Measurements from ENCODE around the gene PCNX4. TPM values are rescaled to one million over a fixed set of nuclear protein-coding genes. Genes with fewer than 3 reads are reported as not detected.

Gene PCNX4
- total and polyA plus RNA-seq, 2 experiments from 2014 or later: 39.7 to 129 TPM

GRCh38 chr14:60154671-60155070 lies 62.9 kb downstream of the PCNX4 start:
- no peak for DNase-seq (ENCODE audit: low read depth in 1 of 2, low spot score in 1 of 2)
- TF ChIP-seq, protein P1, sequence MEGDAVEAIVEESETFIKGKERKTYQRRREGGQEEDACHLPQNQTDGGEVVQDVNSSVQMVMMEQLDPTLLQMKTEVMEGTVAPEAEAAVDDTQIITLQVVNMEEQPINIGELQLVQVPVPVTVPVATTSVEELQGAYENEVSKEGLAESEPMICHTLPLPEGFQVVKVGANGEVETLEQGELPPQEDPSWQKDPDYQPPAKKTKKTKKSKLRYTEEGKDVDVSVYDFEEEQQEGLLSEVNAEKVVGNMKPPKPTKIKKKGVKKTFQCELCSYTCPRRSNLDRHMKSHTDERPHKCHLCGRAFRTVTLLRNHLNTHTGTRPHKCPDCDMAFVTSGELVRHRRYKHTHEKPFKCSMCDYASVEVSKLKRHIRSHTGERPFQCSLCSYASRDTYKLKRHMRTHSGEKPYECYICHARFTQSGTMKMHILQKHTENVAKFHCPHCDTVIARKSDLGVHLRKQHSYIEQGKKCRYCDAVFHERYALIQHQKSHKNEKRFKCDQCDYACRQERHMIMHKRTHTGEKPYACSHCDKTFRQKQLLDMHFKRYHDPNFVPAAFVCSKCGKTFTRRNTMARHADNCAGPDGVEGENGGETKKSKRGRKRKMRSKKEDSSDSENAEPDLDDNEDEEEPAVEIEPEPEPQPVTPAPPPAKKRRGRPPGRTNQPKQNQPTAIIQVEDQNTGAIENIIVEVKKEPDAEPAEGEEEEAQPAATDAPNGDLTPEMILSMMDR (IDR thresholded peaks at IDR 0.05; ENCODE audit: low read depth, low read length): no peak
- no peak overlapping the region for H3K27ac ChIP-seq

GRCh38 chr14:60160422-60160821 lies 68.7 kb downstream of the PCNX4 start:
- Histone ChIP-seq H3K9me3 (ENCODE audit: low read depth) (no peaks in the 10 kb centered on the region), H3K27me3 (no peaks in the 10 kb centered on the region)
- TF ChIP-seq, protein P1 (IDR thresholded peaks at IDR 0.05; ENCODE audit: low read depth, low read length): no peak

More at GRCh38 chr14:60154671-60155070, 62.9 kb downstream of the PCNX4 start:
- H3K4me1 ChIP-seq (ENCODE audit: low read depth): no peaks in the 10 kb centered on the region
- no peaks in the 10 kb centered on the region for H3K27me3 ChIP-seq
- no peak overlapping the region for H3K4me3 ChIP-seq
- H3K36me3 ChIP-seq: no peaks in the 10 kb centered on the region
- H3K9me3 ChIP-seq (ENCODE audit: low read depth): no peaks in the 10 kb centered on the region

DNA sequence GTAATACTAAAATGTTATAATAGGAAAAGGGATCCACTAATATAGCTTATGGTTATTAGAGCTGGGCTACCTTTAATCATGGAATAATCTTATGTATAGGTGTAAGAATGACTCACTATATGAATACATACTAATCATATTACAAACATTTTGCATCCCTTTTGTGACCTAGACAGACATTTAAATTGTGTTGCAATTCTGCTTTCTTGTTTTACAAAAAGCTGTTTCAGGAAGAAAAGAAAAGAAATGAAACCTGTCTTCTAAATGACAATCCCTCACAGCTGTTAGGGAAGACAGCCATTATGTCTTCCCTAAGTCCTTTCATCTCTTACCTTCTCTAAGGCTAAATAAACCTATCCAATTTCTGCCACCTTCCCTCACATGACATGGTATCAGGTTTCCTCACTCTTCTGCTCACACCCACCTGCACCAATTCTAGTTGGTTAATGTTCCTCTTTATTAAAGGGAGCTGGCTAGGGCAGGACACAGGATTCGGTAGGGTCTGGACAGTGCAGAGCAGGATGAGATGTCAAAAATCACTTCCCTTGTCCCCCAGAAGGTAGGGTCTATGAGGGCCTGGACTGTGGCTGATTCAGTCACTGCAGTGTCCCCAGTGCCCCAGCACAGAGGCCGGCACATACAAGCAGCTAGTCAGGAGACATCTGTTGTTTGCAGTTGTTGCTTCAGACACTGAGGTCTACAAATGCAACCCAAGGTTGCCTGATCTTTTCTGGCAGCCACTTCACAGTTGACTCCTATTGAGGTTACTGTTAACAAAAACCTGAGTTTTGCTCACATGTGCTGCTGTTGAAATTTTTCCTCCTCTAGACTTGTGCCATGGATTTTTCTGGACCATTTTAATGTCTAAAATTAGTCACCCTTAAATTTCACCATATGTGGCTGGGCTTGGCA lies 69.7 kb downstream of the PCNX4 start:
- no peaks in the 10 kb centered on the region for H3K9me3 ChIP-seq (ENCODE audit: low read depth)

More at GRCh38 chr14:60160422-60160821, 68.7 kb downstream of the PCNX4 start:
- no peak for DNase-seq (ENCODE audit: low read depth in 1 of 2, low spot score in 1 of 2)
- Histone ChIP-seq H3K4me3 (no peak overlapping the region), H3K27ac (no peak overlapping the region), H3K36me3 (no peaks in the 10 kb centered on the region), H3K4me1 (ENCODE audit: low read depth) (no peaks in the 10 kb centered on the region)

GRCh38 chr14:60163693-60164092 lies 72.0 kb downstream of the PCNX4 start:
- H3K4me3 ChIP-seq: peak overlapping the region; percentile 70
- no peaks in the 10 kb centered on the region for H3K9me3 ChIP-seq (ENCODE audit: low read depth)
- no peak for DNase-seq (ENCODE audit: low read depth in 1 of 2, low spot score in 1 of 2)
- H3K27me3 ChIP-seq: no peaks in the 10 kb centered on the region
- H3K27ac ChIP-seq: no peak overlapping the region
- H3K4me1 ChIP-seq (ENCODE audit: low read depth): no peaks in the 10 kb centered on the region
- H3K36me3 ChIP-seq: no peaks in the 10 kb centered on the region
- TF ChIP-seq, protein P1 (IDR thresholded peaks at IDR 0.05; ENCODE audit: low read depth, low read length): no peak

More for the DNA sequence above, 69.7 kb downstream of the PCNX4 start:
- Histone ChIP-seq H3K4me1 (ENCODE audit: low read depth) (no peaks in the 10 kb centered on the region), H3K36me3 (no peaks in the 10 kb centered on the region), H3K4me3 (no peak overlapping the region), H3K27ac (peak overlapping the region; percentile 60), H3K27me3 (no peaks in the 10 kb centered on the region)
- TF ChIP-seq, protein P1 (IDR thresholded peaks at IDR 0.05; ENCODE audit: low read depth, low read length): no peak
- DNase-seq (ENCODE audit: low read depth in 1 of 2, low spot score in 1 of 2): peak in 1 of 2 donors; percentile 21

DNA sequence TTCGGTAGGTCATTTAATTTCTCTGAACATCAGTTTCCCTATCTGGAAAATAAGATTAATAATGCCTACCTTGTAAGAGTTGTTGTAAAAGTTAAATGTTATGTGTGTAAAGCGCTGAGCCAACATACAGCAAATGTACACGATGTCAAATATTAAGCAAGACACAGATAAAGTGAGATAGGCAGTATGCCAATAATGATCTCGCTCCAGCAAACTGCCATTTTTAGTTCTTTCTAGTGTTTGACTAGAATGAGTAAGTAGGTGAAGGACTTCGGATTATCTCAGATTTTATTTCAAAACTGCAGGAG lies 72.6 kb downstream of the PCNX4 start:
- Histone ChIP-seq H3K9me3 (ENCODE audit: low read depth) (no peaks in the 10 kb centered on the region), H3K27ac (no peak overlapping the region), H3K36me3 (no peaks in the 10 kb centered on the region), H3K4me3 (peak overlapping the region; percentile 70), H3K4me1 (ENCODE audit: low read depth) (no peaks in the 10 kb centered on the region), H3K27me3 (no peaks in the 10 kb centered on the region)
- no peak for DNase-seq (ENCODE audit: low read depth in 1 of 2, low spot score in 1 of 2)
- TF ChIP-seq, protein P1 (IDR thresholded peaks at IDR 0.05; ENCODE audit: low read depth, low read length): no peak
